NCI-H748 treated with DMSO at 0.1 percent for 48 hours (cell line): ENCODE results near the gene WNT11.

Source experiments
- DNase-seq: peaks from one replicate; lab custom pipeline; 2025; lab: John Stamatoyannopoulos, UW

WNT11 gene

GRCh38 chr11:76206327-76207081 lies at the start of gene WNT11:
TSS of gene WNT11 (minus strand) at chr11:76206502. CDS start at chr11:76206407, 95 bp downstream.
- peak; percentile 52 for DNase-seq

DNA sequence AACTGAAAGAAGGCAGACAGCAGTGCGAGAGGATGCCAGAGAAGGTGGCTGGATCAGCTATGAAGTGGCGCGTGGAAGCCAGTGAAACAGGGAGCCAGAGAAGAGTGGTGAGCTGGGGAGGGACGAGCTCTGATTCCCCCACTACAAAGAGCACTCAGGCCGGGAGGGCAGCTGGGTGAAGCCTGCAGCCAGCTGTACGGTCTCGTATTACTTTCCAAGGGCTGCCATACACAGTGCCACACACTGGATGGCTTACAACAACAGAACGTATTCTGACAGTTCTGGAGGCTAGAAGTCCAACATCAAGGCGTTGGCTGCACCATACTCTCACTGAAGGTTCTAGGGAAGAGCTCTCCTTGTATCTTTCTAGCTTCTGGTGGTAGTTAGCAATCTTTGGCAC lies 47.1 kb upstream of the WNT11 start:
- no peak for DNase-seq

DNA sequence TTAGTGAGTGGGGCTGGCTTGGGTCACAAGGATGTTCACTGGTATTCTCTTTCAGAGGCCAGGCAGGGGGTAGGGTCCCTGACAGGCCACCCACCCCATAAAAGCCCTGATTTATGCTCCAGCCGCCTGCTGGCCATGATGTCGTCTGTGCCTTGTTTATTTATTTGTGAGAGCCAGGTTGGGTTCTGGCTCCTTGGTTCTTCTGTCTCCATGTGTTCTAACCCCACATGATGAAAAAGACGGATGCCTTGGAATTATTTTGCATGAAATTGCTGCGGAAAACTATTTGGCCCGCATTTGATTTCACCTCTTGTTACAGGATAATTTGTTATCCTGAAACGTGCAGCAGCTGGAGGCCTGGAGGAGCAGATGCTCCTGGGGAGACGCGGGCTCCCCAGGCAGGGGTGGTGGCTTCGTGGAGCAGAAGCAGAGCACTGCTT lies 46.3 kb upstream of the WNT11 start:
- DNase-seq: no peak

DNA sequence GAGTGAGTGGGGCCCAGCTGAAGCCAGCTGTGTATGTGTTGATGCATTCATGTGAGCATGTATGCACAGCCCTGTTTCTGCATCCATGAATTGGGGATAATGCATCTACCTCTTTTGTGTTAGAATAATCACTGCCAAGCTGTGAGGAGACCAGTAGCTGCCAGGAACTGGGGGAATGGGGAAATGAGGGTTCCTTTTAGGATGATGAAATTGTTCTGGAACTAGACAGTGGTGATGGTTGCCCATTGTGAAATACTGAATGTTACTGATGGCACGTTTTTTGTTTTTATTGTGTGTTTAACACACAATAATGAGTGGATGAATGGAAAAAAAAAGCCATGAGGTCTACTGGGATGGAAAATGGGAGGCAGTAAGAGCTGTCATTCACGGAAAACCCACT lies 45.3 kb upstream of the WNT11 start:
- DNase-seq: no peak

GRCh38 chr11:76251226-76251575 lies 44.9 kb upstream of the WNT11 start:
- no peak for DNase-seq

DNA sequence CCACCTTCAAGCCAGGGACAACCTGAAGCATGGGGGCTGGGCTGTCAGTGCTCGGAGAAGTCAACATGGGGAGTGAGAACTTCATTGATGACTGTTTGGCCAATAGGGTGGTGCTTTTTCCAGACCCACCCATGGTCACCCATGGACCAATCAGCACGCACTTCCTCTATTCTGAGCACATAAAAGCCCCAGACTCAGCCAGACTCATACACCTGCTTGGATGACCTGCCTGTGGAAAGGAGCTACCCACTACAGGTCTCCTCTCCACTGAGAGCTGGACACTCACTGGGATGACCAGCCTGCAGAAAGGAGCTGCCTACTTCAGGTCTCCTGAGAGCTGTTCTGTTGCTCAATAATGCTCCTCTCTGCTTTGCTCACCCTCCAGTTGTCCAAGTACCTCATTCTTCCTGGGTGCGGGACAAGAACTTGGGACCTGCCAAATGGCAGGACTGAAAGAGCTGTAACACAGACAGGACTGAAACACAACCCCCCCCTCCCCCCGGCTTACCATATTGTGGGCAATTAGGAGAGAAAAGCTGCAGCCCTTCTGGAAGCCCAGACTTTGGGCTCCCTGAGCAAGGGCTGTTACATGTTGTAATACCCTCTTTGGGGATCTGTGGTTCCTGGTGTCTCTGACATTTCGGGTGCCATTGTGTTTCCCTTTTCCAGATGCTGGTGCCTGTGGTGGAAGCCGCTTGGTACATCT lies 44.4 kb upstream of the WNT11 start:
- no peak for DNase-seq

GRCh38 chr11:76249195-76249741 lies 43.0 kb upstream of the WNT11 start:
- DNase-seq: no peak

- no peak for DNase-seq
These were observed 41.9 kb upstream of the WNT11 start for GRCh38 chr11:76248210-76248609.

- DNase-seq: no peak
These were observed 40.8 kb upstream of the WNT11 start for GRCh38 chr11:76247091-76247490.

- DNase-seq: no peak
These were observed 40.1 kb upstream of the WNT11 start for GRCh38 chr11:76246271-76246933.

- DNase-seq: no peak
These were observed 39.4 kb upstream of the WNT11 start for GRCh38 chr11:76245720-76246119.

GRCh38 chr11:76244316-76244851 lies 38.1 kb upstream of the WNT11 start:
- no peak for DNase-seq

DNA sequence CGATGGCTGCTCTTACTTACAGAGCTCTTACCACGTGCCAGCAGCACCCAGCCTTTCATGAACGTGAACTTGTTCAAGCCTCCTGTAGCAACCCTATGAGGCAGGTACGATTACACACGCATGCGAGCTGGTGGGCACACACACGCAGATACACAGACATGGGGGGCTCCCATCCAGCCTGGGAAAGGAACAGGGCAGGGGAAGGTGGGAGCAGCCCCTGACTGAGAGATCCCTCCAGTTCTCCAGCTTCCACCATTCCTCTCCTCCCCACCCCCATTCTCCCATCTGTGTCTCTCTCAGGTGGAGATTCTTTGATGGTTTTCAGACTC lies 37.6 kb upstream of the WNT11 start:
- DNase-seq: no peak

DNA sequence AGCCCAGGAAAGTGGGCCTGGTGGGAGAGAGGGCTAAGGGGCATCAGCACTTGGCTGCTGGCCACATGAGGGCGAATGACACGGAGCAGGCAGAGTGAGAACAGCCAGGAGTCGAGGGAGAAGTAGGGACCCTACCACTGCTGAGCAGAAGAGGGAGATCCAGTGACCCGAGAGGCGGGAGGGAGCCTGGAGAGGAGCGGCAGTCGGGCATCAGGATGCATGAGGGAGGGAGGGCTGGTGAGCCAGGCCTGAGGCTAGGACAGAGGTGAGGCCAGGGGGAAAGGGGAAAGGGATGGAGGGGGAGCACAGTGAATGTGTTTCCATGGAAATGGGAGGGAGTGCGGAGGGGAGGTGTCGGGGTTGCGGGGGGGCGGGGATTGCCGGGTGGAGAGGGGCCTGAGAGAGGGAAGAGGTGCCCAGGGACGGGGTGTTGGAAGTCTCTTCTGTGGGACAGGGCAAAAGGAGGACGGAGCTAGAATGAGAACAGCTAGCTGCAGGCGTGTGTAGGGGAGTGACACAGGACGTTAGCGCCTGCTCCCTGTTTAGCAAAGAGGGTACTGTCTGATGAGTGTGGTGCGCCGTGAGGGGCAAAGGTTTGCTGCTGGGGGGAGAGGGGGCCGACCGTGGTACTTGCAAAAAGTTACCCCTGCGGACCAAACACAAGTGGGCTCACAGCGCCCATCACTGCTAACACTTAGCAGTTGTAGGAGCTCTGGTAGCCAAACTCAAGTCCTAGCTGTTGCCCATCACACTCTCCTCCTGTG lies 37.1 kb upstream of the WNT11 start:
- DNase-seq: no peak

DNA sequence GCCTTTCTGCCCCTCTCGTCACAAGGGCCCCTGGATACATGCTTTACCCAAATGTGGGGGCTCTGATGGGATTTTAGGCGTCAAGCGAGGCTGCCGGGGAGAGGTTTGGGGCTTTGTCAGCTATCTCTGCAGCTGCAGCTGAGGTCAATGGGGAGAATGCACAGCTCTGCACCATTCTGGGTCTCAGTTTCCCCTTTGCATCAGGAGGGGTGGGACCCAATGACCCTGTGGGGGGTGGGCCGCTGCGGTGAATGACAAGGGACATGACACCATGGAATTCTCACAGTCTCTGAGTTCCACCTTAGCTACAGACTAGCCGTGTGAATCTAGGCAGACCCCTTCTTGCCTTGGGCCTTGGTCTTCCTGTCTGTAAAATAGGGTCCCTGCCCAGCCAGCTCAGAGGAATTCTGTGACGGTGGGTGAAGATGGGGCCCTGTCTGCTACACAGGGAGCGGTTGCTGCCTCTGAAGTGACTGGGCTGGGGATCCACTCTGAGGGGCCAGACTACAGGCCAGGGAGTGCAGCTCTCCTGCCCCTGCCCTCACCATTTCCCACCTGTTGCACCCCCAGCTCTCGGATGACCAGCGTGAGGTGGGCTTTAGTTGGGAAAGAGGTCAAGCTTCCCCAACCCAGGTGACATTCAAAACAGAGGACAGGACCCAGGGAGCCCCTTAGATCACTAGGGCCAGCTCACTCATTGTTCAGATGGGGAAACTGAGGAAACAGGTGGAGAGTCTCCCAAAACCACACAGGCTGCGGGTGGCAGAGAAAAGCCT lies 35.9 kb upstream of the WNT11 start:
- DNase-seq: no peak

DNA sequence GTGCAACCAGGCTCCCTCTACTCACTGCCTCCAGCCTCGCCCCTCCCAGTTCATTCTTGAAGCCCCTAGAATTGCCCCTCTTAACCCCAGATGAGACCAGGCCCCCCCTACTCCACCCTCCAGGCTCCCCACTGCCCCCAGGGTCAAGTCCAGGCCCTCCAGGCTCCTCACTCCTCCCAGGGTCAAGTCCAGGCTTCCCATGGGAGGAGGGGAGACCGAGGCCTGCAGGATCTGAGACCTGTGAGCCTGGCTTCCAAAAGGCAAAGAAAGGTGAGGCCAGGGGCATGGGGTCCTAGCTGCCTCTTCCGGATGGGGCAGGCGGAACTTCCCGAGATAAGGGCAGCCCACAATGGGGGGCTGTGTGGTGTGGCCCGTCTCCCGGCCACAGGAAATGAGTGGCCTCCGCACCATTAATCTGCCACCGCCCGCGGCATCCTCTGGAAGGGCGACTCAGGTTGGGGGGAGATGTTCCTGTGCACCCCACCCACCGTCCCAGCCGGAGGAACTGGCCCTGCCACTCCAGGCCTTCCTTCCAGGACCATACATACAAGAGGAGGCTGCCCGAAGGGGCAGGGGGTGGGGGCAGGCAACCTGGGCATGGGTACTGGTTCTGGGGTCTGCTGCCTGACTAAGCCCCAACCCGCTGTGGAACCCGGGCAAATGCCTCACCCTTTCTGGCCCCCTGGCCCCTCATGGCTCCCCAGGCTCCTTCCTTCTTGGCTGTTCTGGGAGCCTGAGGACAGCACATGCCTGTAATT lies 35.1 kb upstream of the WNT11 start:
- no peak for DNase-seq

DNA sequence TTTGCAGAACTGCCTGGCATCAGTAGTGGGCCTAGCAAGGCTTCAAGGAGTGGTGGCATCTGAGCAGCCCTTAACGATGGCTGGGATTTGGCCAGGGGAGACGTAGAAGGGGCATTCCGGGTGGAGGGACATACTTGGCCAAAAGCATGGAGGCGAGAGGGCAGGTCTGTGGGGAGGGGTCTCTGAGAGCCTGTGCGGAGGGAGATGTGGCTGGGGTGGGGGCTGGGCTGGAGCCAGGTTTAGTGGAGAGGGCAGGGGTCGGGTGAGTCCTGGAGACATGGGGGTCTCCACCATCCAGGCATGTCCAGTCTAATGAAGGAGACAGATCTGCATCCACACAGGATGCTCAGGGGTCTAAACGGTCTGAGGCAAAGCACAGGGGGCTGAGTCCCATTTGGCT lies 34.4 kb upstream of the WNT11 start:
- no peak for DNase-seq

DNA sequence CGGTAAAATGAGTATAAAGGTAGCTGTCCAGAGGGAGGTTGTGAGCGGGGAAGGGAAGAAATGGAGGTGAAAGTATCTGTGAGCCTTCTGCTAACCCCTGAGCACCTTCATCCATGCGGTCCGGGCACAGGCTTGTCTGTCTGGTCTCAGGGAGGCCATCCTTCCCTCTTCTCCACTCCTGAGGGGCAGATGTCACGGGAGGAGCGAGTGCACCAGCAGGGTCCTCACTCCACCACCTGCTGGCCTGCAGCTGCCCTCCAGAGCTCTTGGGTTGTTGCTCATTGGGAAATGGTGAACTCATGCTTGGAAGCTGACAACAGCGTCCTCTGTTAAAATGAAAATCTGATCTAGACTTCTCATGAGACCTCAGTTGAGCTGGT lies 33.8 kb upstream of the WNT11 start:
- DNase-seq: no peak

- DNase-seq: no peak
These were observed 33.3 kb upstream of the WNT11 start for GRCh38 chr11:76239483-76240160.

DNA sequence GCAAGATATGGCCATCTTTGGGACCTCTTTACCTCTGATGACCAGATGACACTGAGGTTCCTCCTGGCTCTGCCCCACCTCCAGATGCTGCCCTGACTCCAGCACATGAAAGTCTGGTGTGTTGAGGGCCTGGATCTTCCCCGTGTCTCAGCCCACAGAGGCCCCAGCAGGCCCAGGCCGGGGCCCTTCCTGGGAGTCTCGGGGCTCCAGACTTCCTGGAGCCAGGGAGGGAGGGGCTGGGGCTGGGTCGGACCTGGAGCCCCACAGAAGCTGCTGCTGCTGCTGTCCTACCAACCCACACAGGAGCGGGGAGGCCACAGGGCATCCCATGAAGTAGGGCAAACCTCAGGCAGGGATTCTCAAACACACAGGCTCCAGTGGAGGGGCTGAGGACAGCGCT lies 32.2 kb upstream of the WNT11 start:
- no peak for DNase-seq
